SK-N-SH treated with all-trans-retinoic acid at 6 μM for 48 hours (cell line): Measurements from ENCODE around the gene TSR1.

ENCODE experiments used
- CSDC2 ChIP-seq: fragments of 250-450 bp; sonication (Bioruptor Pico); IDR thresholded peaks from 2 replicates; pipeline ENCODE4 v1.5.0; 2020; ENCODE audit warnings: mild to moderate bottlenecking, moderate library complexity
- GLIS3 ChIP-seq: fragments of 250-450 bp; sonication (Bioruptor Pico); IDR thresholded peaks from 2 replicates; pipeline ENCODE4 v1.5.0; 2020; ENCODE audit warnings: mild to moderate bottlenecking, moderate library complexity
- OSR1 ChIP-seq: fragments of 250-450 bp; sonication (Bioruptor Pico); IDR thresholded peaks from 2 replicates; pipeline ENCODE4 v1.8.0; 2022; ENCODE audit warnings: moderate library complexity, mild to moderate bottlenecking, inconsistent platforms
- RARB ChIP-seq: fragments of 250-450 bp; sonication (Bioruptor Pico); IDR thresholded peaks from 2 replicates; pipeline ENCODE4 v1.8.0; 2021; ENCODE audit warnings: mild to moderate bottlenecking, moderate library complexity
- TOX ChIP-seq: fragments of 250-450 bp; sonication (Bioruptor Pico); IDR thresholded peaks from 2 replicates; pipeline ENCODE4 v1.8.0; 2021; ENCODE audit warnings: mild to moderate bottlenecking, moderate library complexity, borderline replicate concordance
- ZFP3 ChIP-seq: fragments of 250-450 bp; sonication (Bioruptor Pico); IDR thresholded peaks from 2 replicates; pipeline ENCODE4 v1.5.0; 2020; ENCODE audit warnings: mild to moderate bottlenecking, moderate library complexity
- ZNF8 ChIP-seq: fragments of 450-650 bp; formaldehyde crosslinking; IDR thresholded peaks from 2 replicates; pipeline ENCODE4 v1.5.0; 2020; ENCODE audit warnings: mild to moderate bottlenecking, moderate library complexity
- TF ChIP-seq, protein P1 (sequence below): fragments of 250-450 bp; sonication (Bioruptor Pico); IDR thresholded peaks from 2 replicates; pipeline ENCODE4 v1.5.1; 2021; ENCODE audit warnings: mild to moderate bottlenecking, moderate library complexity
- TF ChIP-seq, protein P2 (sequence below): fragments of 250-450 bp; sonication (Bioruptor Pico); IDR thresholded peaks from 2 replicates; pipeline ENCODE4 v1.8.0; 2020; ENCODE audit warnings: mild to moderate bottlenecking, moderate library complexity, borderline replicate concordance
- TF ChIP-seq, protein P3 (sequence below): fragments of 250-450 bp; sonication (Bioruptor Pico); IDR thresholded peaks from 2 replicates; pipeline ENCODE4 v1.5.1; 2020; ENCODE audit warnings: low read depth, mild to moderate bottlenecking, moderate library complexity

DNA sequence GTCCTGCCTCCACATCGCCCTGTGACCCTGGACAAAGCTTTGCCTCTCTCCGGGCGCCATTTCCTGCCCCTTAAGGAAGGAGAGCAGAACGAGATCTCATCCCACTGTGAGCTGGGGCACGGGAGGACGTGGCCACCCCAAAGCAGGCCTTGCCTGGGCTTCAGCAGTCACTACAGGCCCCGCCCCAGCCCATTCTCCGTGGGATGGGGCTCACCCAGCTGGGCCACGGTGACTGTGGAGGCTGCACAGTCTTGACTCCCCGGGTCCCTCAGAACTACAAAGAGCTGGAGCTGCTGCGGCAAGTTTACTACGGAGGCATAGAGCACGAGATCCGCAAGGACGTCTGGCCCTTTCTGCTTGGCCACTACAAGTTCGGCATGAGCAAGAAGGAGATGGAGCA, 36.4 kb upstream of the TSR1 start:
- TF ChIP-seq, protein P1, sequence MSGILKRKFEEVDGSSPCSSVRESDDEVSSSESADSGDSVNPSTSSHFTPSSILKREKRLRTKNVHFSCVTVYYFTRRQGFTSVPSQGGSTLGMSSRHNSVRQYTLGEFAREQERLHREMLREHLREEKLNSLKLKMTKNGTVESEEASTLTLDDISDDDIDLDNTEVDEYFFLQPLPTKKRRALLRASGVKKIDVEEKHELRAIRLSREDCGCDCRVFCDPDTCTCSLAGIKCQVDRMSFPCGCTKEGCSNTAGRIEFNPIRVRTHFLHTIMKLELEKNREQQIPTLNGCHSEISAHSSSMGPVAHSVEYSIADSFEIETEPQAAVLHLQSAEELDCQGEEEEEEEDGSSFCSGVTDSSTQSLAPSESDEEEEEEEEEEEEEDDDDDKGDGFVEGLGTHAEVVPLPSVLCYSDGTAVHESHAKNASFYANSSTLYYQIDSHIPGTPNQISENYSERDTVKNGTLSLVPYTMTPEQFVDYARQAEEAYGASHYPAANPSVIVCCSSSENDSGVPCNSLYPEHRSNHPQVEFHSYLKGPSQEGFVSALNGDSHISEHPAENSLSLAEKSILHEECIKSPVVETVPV (CRISPR knock-in tag): no peak
- TF ChIP-seq, protein P2, sequence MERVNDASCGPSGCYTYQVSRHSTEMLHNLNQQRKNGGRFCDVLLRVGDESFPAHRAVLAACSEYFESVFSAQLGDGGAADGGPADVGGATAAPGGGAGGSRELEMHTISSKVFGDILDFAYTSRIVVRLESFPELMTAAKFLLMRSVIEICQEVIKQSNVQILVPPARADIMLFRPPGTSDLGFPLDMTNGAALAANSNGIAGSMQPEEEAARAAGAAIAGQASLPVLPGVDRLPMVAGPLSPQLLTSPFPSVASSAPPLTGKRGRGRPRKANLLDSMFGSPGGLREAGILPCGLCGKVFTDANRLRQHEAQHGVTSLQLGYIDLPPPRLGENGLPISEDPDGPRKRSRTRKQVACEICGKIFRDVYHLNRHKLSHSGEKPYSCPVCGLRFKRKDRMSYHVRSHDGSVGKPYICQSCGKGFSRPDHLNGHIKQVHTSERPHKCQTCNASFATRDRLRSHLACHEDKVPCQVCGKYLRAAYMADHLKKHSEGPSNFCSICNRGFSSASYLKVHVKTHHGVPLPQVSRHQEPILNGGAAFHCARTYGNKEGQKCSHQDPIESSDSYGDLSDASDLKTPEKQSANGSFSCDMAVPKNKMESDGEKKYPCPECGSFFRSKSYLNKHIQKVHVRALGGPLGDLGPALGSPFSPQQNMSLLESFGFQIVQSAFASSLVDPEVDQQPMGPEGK (CRISPR knock-in tag): no peak
- no peak for TF ChIP-seq CSDC2 (CRISPR knock-in tag)
- no peak for TF ChIP-seq ZNF8 (CRISPR knock-in tag)
- no peak for TF ChIP-seq OSR1 (CRISPR knock-in tag)
- TF ChIP-seq, protein P3, sequence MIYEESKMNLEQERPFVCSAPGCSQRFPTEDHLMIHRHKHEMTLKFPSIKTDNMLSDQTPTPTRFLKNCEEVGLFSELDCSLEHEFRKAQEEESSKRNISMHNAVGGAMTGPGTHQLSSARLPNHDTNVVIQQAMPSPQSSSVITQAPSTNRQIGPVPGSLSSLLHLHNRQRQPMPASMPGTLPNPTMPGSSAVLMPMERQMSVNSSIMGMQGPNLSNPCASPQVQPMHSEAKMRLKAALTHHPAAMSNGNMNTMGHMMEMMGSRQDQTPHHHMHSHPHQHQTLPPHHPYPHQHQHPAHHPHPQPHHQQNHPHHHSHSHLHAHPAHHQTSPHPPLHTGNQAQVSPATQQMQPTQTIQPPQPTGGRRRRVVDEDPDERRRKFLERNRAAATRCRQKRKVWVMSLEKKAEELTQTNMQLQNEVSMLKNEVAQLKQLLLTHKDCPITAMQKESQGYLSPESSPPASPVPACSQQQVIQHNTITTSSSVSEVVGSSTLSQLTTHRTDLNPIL (CRISPR knock-in tag): no peak
- TF ChIP-seq GLIS3 (CRISPR knock-in tag): no peak
- no peak for TF ChIP-seq ZFP3 (CRISPR knock-in tag)
- TF ChIP-seq RARB: no peak
- no peak for TF ChIP-seq TOX (CRISPR knock-in tag)
